IMR-90 (cell line): ENCODE results near the gene MRPL43. TPM values are rescaled to one million over a fixed set of nuclear protein-coding genes. Genes with fewer than 3 reads are reported as not detected.
A peak's percentile ranks its signal among the peaks of the same experiment; 100 is the strongest.

Experiments used
- ATAC-seq: fragments of 200-7000 bp; cut with Tn5 transposase; 2 replicates; pipeline ENCODE4 v1.9.1; 2020; ENCODE audit warnings: low read depth, mild to moderate bottlenecking, moderate library complexity
- BruUV-seq: library from RNA; stranded (reverse); fragments of 400-500 nt; replicated peaks from 2 replicates; lab custom pipeline; 2021; lab: Mats Ljungman, UMichigan
- CTCF ChIA-PET: fragments of 300-600 bp; formaldehyde crosslinking; extraction: SDS; loops from one replicate; lab custom pipeline; 2021; ENCODE audit warnings: antibody characterized with exemption; lab: Yijun Ruan, JAX
- POLR2A ChIA-PET: fragments of 300-600 bp; sonication (Branson Sonifier 250); formaldehyde crosslinking; loops from one replicate; lab custom pipeline; 2022; ENCODE audit warnings: antibody characterized with exemption; ENCODE audit not compliant: unreplicated experiment; lab: Charles Lee
- DNase-seq: peaks from one replicate; pipeline ENCODE4 v3.0.0; 2013
- H2AFZ ChIP-seq: replicated peaks from 2 replicates; pipeline ENCODE3; 2013; ENCODE audit warnings: low read length, mild to moderate bottlenecking; ENCODE audit not compliant: poor library complexity
- H2AK5ac ChIP-seq: 2 replicates; pipeline ENCODE4 v1.6.1; 2013; ENCODE audit warnings: low read depth, low read length, inconsistent platforms
- H2AK9ac ChIP-seq: replicated peaks from 2 replicates; pipeline ENCODE3; 2013; ENCODE audit warnings: mild to moderate bottlenecking, low read depth, low read length, moderate library complexity; ENCODE audit not compliant: poor library complexity
- H2BK120ac ChIP-seq: 2 replicates; pipeline ENCODE4 v1.6.1; 2013; ENCODE audit warnings: low read depth, low read length, inconsistent platforms
- H2BK15ac ChIP-seq: 3 replicates; pipeline ENCODE4 v1.6.1; 2013; ENCODE audit warnings: low read depth, low read length, inconsistent platforms
- H2BK20ac ChIP-seq: 2 replicates; pipeline ENCODE4 v1.6.1; 2013; ENCODE audit warnings: low read depth, mild to moderate bottlenecking, inconsistent platforms, low read length, moderate library complexity
- H2BK5ac ChIP-seq: 2 replicates; pipeline ENCODE4 v1.6.1; 2013; ENCODE audit warnings: mild to moderate bottlenecking, low read depth, low read length, inconsistent platforms; ENCODE audit not compliant: poor library complexity, severe bottlenecking
- H3K14ac ChIP-seq: replicated peaks from 2 replicates; pipeline ENCODE4 v1.6.1; 2013; ENCODE audit warnings: low read depth, low read length, inconsistent platforms
- H3K18ac ChIP-seq: 2 replicates; pipeline ENCODE4 v1.6.1; 2013; ENCODE audit warnings: low read depth, low read length, control low read depth
- H3K23ac ChIP-seq: 2 replicates; pipeline ENCODE4 v1.6.1; 2013; ENCODE audit warnings: low read depth, low read length, inconsistent platforms
- H3K27ac ChIP-seq: 2 replicates; pipeline ENCODE4 v1.5.1; 2013; ENCODE audit warnings: mild to moderate bottlenecking, control low read depth, low read length; ENCODE audit not compliant: insufficient read depth
- H3K27me3 ChIP-seq: 2 replicates; pipeline ENCODE4 v1.6.1; 2013; ENCODE audit warnings: low read length; ENCODE audit not compliant: control insufficient read depth, insufficient read depth
- H3K36me3 ChIP-seq: 2 replicates; pipeline ENCODE4 v1.6.1; 2013; ENCODE audit warnings: low read length, mixed read lengths; ENCODE audit not compliant: control insufficient read depth, insufficient read depth
- H3K4ac ChIP-seq: 2 replicates; pipeline ENCODE4 v1.6.1; 2013; ENCODE audit warnings: low read depth, low read length, inconsistent platforms
- H3K4me1 ChIP-seq: 2 replicates; pipeline ENCODE4 v1.6.1; 2013; ENCODE audit warnings: low read length, mixed read lengths; ENCODE audit not compliant: control insufficient read depth, insufficient read depth
- H3K4me2 ChIP-seq: 2 replicates; pipeline ENCODE4 v1.6.1; 2013; ENCODE audit warnings: low read depth, mild to moderate bottlenecking, control low read depth, low read length, moderate library complexity
- H3K4me3 ChIP-seq: 2 replicates; pipeline ENCODE4 v1.5.1; 2013; ENCODE audit warnings: low read depth, mild to moderate bottlenecking, control low read depth, low read length, moderate library complexity; ENCODE audit not compliant: insufficient read depth
- H3K56ac ChIP-seq: 2 replicates; pipeline ENCODE4 v1.6.1; 2013; ENCODE audit warnings: low read length, inconsistent platforms; ENCODE audit not compliant: insufficient read depth; ENCODE audit errors: extremely low read depth
- H3K79me1 ChIP-seq, 2 experiments: 2 replicates each; pipeline ENCODE4 v1.6.1; 2013; ENCODE audit warnings: low read length in 2 of 2, inconsistent platforms in 1 of 2, low read depth in 1 of 2
- H3K9ac ChIP-seq: 2 replicates; pipeline ENCODE4 v1.6.1; 2013; ENCODE audit warnings: low read depth, low read length, control low read depth
- H3K9me1 ChIP-seq: 2 replicates; pipeline ENCODE4 v1.6.1; 2013; ENCODE audit warnings: low read length, inconsistent platforms; ENCODE audit not compliant: insufficient read depth
- H3K9me3 ChIP-seq: 2 replicates; pipeline ENCODE4 v1.6.1; 2013; ENCODE audit warnings: low read length; ENCODE audit not compliant: control insufficient read depth, insufficient read depth
- H4K20me1 ChIP-seq: 2 replicates; pipeline ENCODE4 v1.6.1; 2013; ENCODE audit warnings: low read length, inconsistent platforms; ENCODE audit not compliant: insufficient read depth
- H4K5ac ChIP-seq: 2 replicates; pipeline ENCODE4 v1.6.1; 2013; ENCODE audit warnings: mild to moderate bottlenecking, low read depth, low read length, control low read depth
- H4K8ac ChIP-seq, 2 experiments: 2 replicates each; pipeline ENCODE4 v1.6.1; 2013; ENCODE audit warnings: low read depth in 2 of 2, low read length in 2 of 2, control low read depth in 1 of 2, inconsistent platforms in 1 of 2
- H4K91ac ChIP-seq: 2 replicates; pipeline ENCODE4 v1.6.1; 2013; ENCODE audit warnings: low read depth, low read length, inconsistent platforms; ENCODE audit not compliant: insufficient read depth
- FOS ChIP-seq: fragments of 150-350 bp; IDR thresholded peaks from 2 replicates; pipeline ENCODE4 v1.6.1; 2016; ENCODE audit warnings: low read depth, low read length
- MXI1 ChIP-seq: IDR thresholded peaks from 2 replicates; pipeline ENCODE4 v1.6.1; 2012; ENCODE audit warnings: low read depth, mild to moderate bottlenecking, low read length, moderate library complexity, borderline replicate concordance
- WGBS, 2 experiments: methylation state at CpG; one replicate each; pipeline versions ENCODE4 v1.1.5 to v1.1.7; 2013; ENCODE audit warnings: missing lambda C conversion rate in 2 of 2; ENCODE audit not compliant: insufficient read length in 1 of 2; ENCODE audit errors: extremely low coverage in 2 of 2; 5-methylcytosine and 5-hydroxymethylcytosine counted together
- dilution Hi-C: fragments of 300-500 bp; cut with HindIII; formaldehyde crosslinking; loops from one replicate; pipeline ENCODE4 v1.14.3; 2018; ENCODE audit warnings: low sequenced_read_pairs; ENCODE audit not compliant: unreplicated experiment
- in situ Hi-C: fragments of 300-500 bp; cut with MboI; formaldehyde crosslinking; loops from 3 replicates; pipeline ENCODE4 v1.14.3; 2019; ENCODE audit warnings: low sequenced_read_pairs, inconsistent platforms, mixed read lengths
- intact Hi-C: fragments of 100-400 bp; cut with micrococcal nuclease; formaldehyde crosslinking; loops from 2 replicates; pipeline ENCODE4 v1.10.0; 2022
- polyA plus RNA-seq, 3 experiments: library from polyadenylated mRNA; depleted of rRNA; stranded (reverse); fragments of >200 nt; gene quantifications; 2 replicates each; pipeline ENCODE4 v1.2.3, GENCODE V29; 2012; ENCODE audit warnings: low replicate concordance in 1 of 3
- total RNA-seq: library from RNA; depleted of rRNA; stranded (reverse); fragments of >200 nt; gene quantifications from 2 replicates; pipeline ENCODE4 v1.2.3, GENCODE V29; 2012

The MRPL43 gene
- total and polyA plus RNA-seq, 2 of the 4 experiments (the other 2 are of a cell fraction) = 61.3 to 142 TPM

DNA sequence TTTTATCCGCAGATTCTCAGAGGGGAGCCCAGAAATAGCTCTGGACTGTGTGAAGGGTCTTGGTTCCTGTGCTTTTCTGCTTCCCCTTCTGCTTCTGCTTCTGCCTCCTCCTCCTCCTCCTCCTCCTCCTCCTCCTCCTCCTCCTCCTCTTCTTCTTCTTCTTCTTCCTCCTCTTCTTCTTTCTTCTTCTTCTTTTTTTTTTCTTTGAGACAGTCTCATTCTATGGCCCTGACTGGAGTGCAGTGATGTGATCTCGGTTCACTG, 32.1 kb upstream of the MRPL43 start:
- no peak overlapping the region for H3K23ac ChIP-seq
- no peak for TF ChIP-seq MXI1
- TF ChIP-seq FOS = no peak
- H3K4me1 ChIP-seq = peaks cover 8% of the 10 kb centered on the region
- dilution Hi-C loops (no loop called here), in situ Hi-C loops (no loop called here), intact Hi-C loops (loop anchor here (2.0 to 10.0 kb wide), 2 partner anchors 47 to 455 kb away; no protein-coding TSS in a partner anchor)
- H4K8ac ChIP-seq = no peak overlapping the region
- H4K91ac ChIP-seq = no peak overlapping the region
- no peak overlapping the region for H2AK5ac ChIP-seq
- H3K14ac ChIP-seq = no peak overlapping the region
- H4K5ac ChIP-seq = no peak overlapping the region
- H3K79me1 ChIP-seq = 0 out of 4 replicates have a peak, but pooled peaks cover 0 to 7% of the 10 kb centered on the region in 2 experiments
- no peak overlapping the region for H2AK9ac ChIP-seq
- H3K4me3 ChIP-seq = no peak overlapping the region
- no peak overlapping the region for H3K27ac ChIP-seq
- H3K18ac ChIP-seq = no peak overlapping the region
- no peaks in the 10 kb centered on the region for H4K20me1 ChIP-seq
- no peaks in the 10 kb centered on the region for H3K36me3 ChIP-seq
- no TSS peak for BruUV-seq
- H2BK5ac ChIP-seq = no peak overlapping the region
- no peak for DNase-seq
- H3K9me1 ChIP-seq = peaks cover 2% of the 10 kb centered on the region; the same call in 1 of the 2 replicates
- ChIA-PET POLR2A (no interaction called here), CTCF (interaction anchor here (0.7 to 6.8 kb wide), 11 partner anchors 11 to 123 kb away, joined by 3 to 48 read pairs (median 4); partner anchors contain the start of genes LZTS2, PDZD7 and SFXN3)
- ATAC-seq = no peak
- no peak overlapping the region for H2BK15ac ChIP-seq
- no CpG with 5 or more reads among the region's 2 CpGs for WGBS, 2 experiments
- no peak overlapping the region for H3K9ac ChIP-seq
- no peak overlapping the region for H3K56ac ChIP-seq
- H2BK20ac ChIP-seq = no peak overlapping the region
- no peaks in the 10 kb centered on the region for H3K9me3 ChIP-seq
- peak overlapping the region; percentile 79 for H2AFZ ChIP-seq
- no peak overlapping the region for H3K4ac ChIP-seq
- H3K27me3 ChIP-seq = peaks cover 1% of the 10 kb centered on the region; the same call in 1 of the 2 replicates
- no peak overlapping the region for H2BK120ac ChIP-seq
- no peak overlapping the region for H3K4me2 ChIP-seq
